DND-41 (cell line): Measurements from ENCODE around the gene GH2.
"Not testable (repeated sequence)": the region's sequence is repeated elsewhere in the genome, so short reads cannot be mapped to it uniquely, and the experiment has no call there.

Experiments used
- EZH2 ChIP-seq: IDR thresholded peaks from 3 replicates; pipeline ENCODE4 v1.6.1; 2012; ENCODE audit warnings: borderline replicate concordance, low read depth, mild to moderate bottlenecking, moderate library complexity, low read length, inconsistent platforms; ENCODE audit not compliant: severe bottlenecking
- TF ChIP-seq, protein P1 (sequence below): IDR thresholded peaks from 2 replicates; pipeline ENCODE4 v1.5.1; 2012; ENCODE audit warnings: borderline replicate concordance, low read length, moderate library complexity, mild to moderate bottlenecking; ENCODE audit not compliant: poor library complexity, severe bottlenecking; ENCODE audit errors: extremely low read depth

DNA sequence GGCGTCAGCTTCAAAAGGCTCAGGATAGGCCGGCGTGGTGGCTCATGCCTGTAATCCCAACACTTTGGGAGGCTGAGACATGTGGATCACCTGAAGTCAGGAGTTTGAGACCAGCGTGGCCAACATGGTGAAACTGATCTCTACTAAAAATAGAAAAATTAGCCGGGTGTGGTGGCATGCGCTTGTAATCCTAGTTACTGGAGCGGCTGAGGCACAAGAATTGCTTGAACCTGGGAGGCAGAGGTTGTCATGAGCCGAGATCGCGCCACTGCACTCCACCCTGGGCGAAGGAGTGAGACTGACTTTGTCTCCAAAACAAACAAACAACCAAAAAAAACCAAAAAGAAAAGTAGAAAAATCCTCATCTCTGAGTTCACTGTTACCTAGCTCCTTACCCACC lies 3.4 kb upstream of the GH2 start:
- TF ChIP-seq, protein P1, sequence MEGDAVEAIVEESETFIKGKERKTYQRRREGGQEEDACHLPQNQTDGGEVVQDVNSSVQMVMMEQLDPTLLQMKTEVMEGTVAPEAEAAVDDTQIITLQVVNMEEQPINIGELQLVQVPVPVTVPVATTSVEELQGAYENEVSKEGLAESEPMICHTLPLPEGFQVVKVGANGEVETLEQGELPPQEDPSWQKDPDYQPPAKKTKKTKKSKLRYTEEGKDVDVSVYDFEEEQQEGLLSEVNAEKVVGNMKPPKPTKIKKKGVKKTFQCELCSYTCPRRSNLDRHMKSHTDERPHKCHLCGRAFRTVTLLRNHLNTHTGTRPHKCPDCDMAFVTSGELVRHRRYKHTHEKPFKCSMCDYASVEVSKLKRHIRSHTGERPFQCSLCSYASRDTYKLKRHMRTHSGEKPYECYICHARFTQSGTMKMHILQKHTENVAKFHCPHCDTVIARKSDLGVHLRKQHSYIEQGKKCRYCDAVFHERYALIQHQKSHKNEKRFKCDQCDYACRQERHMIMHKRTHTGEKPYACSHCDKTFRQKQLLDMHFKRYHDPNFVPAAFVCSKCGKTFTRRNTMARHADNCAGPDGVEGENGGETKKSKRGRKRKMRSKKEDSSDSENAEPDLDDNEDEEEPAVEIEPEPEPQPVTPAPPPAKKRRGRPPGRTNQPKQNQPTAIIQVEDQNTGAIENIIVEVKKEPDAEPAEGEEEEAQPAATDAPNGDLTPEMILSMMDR, result not testable (repeated sequence)
- not testable (repeated sequence) for TF ChIP-seq EZH2
